GM19463 (cell line): ENCODE results near the gene MED12L.
A peak's percentile ranks its signal among the peaks of the same experiment; 100 is the strongest.

Experiments used
- ATAC-seq: cut with Tn5 transposase; IDR thresholded peaks from one replicate; pipeline ENCODE4 v1.9.1; 2021; ENCODE audit warnings: mild to moderate bottlenecking, moderate library complexity; ENCODE audit not compliant: unreplicated experiment

The MED12L gene

GRCh38 chr3:151135541-151136337 lies 50.3 kb downstream of the MED12L start:
- ATAC-seq: peak; percentile 62

GRCh38 chr3:151142929-151143328 lies 57.5 kb downstream of the MED12L start:
- ATAC-seq: no peak

GRCh38 chr3:151144016-151144415 lies 58.6 kb downstream of the MED12L start:
- no peak for ATAC-seq

- no peak for ATAC-seq
Observed at GRCh38 chr3:151144760-151145159, 59.3 kb downstream of the MED12L start.

- peak; percentile 13 for ATAC-seq
Observed at GRCh38 chr3:151145713-151146070, 60.2 kb downstream of the MED12L start.

- peak; percentile 93 for ATAC-seq
Observed at GRCh38 chr3:151146071-151146730, 60.7 kb downstream of the MED12L start.

GRCh38 chr3:151146731-151147091 lies 61.2 kb downstream of the MED12L start:
- no peak for ATAC-seq

GRCh38 chr3:151147299-151147698 lies 61.8 kb downstream of the MED12L start:
- ATAC-seq: no peak

- no peak for ATAC-seq
Observed at GRCh38 chr3:151152455-151153079, 67.1 kb downstream of the MED12L start.

- ATAC-seq: no peak
Observed at GRCh38 chr3:151154566-151154965, 69.1 kb downstream of the MED12L start.

GRCh38 chr3:151155409-151156128 lies 70.1 kb downstream of the MED12L start:
- ATAC-seq: no peak

GRCh38 chr3:151156618-151157216 lies 71.3 kb downstream of the MED12L start:
- ATAC-seq: peak; percentile 89

GRCh38 chr3:151159806-151160205 lies 74.3 kb downstream of the MED12L start:
- ATAC-seq: no peak

- no peak for ATAC-seq
Observed at GRCh38 chr3:151165226-151165625, 79.8 kb downstream of the MED12L start.

GRCh38 chr3:151166161-151166560 lies 80.7 kb downstream of the MED12L start:
- no peak for ATAC-seq

- ATAC-seq: peak; percentile 49
Observed at GRCh38 chr3:151168269-151169094, 83.0 kb downstream of the MED12L start.

GRCh38 chr3:151169262-151169947 lies 83.9 kb downstream of the MED12L start:
- peak; percentile 18 for ATAC-seq

GRCh38 chr3:151169948-151170679 lies 84.7 kb downstream of the MED12L start:
- peak; percentile 40 for ATAC-seq
